ENCODE data around the gene TCP1.
"Not testable (repeated sequence)": the region's sequence is repeated elsewhere in the genome, so short reads cannot be mapped to it uniquely, and the experiment has no call there.

Gene TCP1

GRCh38 chr6:159789377-159790148 lies at the start of gene TCP1:
Gene TCP1 (minus strand): TSS chr6:159789602. CDS start chr6:159789468, 134 bp downstream.
- peak; percentile 99 for DNase-seq

DNA sequence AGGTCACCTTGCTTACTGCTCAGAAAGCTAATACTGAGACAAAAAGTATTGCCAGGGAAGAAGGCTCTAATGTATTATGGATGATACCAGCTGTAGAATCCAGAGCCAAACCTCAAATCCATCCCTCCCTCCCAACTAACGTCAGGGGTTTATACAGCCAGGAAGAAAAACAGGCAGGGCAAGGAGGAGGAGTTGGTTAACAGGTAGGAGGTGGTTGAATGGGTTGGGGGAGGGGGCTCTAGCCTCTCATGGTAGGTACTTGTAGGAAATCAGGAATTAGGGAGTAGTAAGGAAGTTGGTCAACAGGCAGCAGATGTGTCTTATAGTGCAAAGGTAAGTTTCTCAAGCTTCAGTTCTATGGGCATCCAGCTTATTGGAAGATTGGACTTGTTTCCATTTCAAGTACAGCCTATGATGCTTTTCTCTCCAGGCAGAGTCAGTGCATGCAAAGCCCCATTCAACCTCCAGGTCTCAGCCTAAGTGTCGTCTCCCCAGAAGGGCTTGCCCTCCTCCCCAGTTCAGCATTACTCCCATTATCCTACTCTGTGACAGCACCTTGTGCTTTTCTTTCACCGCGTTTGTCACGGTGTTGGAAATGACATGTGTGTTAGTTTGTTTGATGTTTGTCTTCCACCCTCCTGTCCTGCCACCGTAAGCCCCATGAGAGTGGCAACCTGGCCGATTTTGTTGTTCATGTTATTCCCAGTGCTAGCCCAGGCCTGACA lies 48.8 kb upstream of the TCP1 start:
- no peak for DNase-seq

DNA sequence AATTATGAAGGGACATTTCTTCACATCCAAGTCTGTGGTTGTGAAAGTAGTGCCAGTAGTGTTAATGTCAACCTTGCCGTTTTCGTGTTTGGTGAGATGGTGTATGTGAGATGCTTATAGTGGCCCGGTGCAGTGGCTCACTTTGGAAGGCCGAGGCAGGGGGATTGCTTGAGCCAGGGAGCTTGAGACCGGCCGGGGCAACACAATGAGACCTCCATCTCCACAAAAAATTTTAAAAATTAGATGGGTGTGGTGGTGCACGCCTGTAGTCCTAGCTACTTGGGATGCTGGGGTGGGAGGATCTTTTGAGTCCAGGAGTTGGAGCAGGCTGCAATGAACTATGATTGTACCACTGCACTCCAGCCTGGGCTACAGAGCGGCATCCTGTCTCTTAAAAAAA lies 48.1 kb upstream of the TCP1 start:
- DNase-seq, result no peak

DNA sequence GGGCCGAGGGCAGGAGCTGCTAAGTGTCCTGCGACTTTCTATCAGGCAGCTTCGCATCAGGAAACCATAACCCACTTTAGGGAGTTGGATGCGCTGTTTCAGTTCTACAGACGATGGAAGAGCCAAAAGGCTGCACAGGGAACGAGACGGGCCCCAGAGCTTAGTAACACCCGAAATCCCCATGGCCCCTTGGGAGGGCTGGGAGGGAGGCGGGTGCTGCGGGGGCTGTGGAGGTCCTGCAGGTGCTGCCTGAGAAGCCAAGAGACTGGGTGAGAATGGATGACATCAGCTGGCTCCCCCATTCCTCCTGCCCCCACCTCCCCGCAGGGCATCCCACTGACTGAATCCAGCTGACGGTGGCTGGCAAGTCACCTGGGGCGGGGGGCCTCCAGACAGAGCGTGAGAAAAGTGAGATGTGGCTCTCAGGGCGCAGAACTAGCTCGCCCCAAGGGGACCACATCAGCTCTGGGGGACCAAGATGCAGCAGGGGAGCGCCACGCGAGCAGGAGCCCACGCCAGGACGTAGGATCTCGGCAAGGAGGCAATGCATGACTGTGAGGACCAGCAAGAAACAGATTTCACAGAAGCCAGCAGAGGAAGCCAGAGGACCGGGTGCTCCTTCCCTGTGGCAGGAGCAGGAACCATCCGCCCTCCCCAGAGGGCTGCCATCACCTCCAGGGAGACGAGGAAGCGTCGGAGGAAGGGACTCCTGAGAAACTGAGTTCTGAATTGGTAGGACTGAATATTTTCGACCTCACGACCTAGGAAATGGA lies 47.5 kb upstream of the TCP1 start:
- no peak for DNase-seq

DNA sequence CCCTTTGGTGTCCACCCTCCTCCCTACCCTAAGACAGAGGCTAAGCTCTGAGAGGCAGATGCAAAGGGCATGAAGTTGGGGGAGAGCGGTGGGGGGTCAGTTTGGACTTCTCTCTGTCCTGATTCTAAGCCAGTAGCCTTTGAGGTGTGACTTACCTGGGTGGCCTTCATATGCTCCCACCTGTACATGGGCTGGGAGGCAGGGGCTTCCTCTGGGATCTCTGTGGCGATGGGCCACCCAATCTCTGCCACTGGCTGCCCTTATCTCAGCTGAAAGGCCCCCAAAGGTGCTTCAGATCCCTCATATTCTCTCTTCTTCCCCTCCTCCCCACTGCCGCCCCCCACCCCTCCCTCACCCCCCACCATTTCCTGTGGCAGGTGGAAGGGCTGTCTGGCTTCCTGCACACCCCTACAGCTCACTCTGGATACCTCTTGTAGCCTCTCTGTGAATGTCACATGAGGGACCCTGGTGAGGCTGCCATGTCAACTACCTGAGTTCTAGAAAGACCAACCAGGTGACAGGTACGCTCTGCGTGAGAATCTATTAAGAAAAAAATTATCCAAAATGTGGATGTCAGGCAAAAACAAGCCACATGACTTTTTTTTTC lies 44.7 kb upstream of the TCP1 start:
- DNase-seq, result no peak

GRCh38 chr6:159833556-159833955 lies 44.2 kb upstream of the TCP1 start:
- no peak for DNase-seq

DNA sequence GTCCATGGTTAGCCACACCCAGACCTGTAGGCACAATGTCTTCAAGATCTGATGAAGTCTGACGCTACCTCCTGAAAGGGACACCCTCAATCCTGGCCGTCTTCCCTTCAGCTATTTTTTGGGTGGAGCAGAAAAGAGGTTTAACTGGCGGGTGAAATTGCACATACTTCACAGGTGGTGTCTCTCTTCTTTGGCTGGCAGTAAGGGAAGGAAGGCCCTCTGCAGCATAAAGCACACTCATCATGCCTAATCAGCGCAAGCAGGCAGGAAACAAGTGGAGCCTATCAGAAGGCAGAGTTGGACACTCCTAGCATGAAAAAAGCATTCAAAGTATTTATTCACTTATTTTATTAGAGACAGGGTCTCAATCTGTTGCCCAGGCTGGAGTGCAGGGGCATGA lies 43.5 kb upstream of the TCP1 start:
- no peak for DNase-seq

DNA sequence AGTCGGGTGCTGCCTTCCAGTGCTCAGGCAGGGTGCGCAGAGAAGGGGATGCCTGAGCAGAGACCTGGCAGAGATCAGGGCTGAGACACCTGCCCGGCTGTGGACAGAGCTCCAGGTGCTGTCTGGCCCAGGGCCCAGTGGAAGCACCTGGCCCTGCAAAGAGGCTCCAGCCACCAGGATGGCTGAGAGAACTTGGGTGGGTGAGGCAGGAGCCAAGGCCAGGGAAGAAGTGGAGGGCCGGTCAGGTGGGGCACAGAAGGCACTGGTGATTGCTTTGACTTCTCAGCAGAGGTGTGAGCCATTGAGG lies 41.9 kb upstream of the TCP1 start:
- no peak for DNase-seq

DNA sequence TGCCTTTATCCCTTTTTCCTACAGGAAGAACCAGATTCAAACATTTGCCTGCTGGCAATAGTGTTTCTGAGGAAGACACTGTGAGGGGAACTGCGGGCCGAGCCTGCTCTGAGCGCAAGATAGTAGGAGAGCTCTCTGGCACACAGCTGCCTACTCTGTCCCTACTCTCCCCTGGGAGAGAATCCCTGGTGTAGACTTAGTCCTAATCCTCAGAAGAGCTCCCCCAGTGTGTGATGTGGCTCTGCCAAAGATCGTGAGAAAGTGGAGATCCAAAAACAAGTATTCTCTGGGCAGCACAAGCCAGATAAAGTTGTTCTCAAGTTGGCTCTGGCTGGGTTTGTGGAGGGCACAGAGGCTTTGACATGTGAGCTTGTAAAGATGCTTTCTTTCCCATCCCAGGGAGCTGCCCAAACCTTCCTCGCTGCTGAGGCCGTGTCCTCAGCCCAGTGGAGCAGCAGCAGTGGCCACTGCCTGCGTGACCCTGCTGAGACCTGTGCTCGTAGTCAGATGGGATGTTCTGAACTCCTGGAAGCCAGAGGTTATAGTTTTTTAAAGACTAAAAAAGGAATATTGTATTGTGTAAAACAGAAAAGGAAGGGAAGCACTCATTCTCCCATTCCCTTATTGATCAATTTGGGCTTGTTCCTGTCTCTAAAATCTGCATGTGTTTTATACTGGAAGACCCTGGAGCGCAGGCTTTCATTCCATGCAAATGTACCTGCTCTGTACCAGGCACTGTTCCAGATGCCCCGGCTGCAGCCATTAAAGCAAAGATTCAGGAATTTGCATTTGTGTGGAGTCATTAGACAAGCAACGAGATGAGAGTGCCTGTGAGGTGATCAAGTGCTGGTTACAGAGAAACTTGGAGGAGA lies 41.3 kb upstream of the TCP1 start:
- DNase-seq, result no peak

DNA sequence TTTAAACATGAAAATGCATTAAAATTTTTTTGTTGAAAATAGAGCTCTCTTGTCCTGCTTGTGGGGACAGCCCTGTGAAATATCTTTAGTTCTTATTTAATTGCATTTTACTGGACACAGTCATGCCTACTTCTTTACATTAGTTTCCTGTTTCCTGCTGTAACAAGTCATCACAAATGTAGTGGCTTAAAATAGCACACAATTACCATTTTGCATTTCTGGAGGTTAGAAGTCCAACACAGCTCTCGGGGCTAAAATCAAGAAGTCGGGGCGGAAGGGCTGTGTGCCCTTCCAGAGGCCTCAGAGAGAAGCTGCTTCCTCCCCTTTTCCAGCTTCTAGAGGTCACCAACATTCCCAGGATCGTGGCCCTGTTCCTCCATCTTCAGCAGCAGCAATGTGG lies 40.1 kb upstream of the TCP1 start:
- no peak for DNase-seq

DNA sequence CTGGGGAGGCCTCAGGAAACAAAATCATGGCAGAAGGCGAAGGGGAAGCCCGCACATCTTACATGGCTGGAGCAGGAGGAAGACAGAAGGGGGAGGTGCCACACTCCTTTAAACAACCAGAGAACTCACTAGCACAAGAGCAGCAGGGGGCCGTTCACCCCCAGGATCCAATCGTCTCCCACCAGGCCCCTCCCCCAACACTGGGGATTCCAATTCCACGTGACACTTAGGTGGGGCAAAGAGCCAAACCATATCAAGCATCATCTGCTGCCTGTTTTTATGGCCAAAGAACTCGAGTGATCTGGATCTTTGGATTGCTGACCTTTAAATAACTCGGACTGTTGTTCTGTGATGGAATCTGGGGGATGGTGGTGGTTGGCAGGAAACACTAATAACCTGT lies 38.7 kb upstream of the TCP1 start:
- DNase-seq, result no peak

DNA sequence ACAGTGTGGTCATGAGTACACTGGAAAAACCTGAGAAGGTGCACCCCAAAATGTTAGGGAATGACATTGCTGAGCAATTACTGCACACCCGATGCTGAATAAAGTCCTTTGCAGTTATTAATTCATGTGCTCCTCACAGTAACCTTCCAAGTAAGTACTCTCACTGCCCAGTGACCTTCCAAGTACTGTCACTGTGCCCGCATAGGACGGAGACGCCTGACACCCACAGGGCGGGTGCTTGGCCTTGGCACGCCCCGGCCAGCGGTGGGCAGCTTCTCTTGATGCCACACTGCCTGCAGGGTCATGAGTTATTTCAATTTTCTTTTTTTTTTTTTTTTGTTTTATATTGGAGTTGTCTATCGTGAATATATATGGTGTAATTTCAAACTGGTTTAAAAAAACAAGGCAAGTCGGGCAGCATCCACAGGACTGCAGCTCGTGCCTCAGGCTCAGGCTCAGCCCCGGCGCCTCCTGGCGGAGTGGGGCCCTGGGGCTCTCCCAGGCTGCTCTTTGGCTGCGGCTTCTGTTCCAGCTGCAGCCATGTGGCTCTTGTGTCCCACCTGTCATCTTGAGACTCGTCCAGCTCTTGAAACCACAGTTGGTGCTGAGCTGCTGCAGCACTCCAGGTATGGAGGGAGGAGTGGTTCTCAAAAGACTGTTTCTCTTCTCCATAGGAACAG lies 37.7 kb upstream of the TCP1 start:
- DNase-seq, result no peak

GRCh38 chr6:159826004-159826403 lies 36.6 kb upstream of the TCP1 start:
- no peak for DNase-seq

- DNase-seq, result not testable (repeated sequence)
These were observed 35.3 kb upstream of the TCP1 start for GRCh38 chr6:159824690-159825089.

DNA sequence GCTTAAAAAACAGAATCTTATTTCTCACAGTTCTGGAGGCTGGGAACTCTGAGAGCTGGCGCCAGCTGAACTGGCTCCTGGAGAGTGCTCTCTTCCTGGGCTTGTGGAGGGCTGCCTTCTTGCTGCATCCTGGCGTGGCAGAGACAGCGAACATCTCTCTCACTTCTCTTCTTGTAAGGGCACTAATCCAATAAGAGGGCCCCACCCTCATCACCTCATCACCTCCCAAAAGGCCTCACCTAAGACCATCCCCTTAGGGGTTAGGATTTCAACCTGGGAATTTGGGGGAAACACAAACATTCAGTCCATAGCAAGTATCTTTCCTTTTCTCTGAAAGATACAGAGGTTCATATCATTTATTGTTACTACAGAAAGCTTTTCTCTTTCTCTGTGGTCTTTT lies 34.6 kb upstream of the TCP1 start:
- no peak for DNase-seq

- no peak for DNase-seq
These were observed 32.3 kb upstream of the TCP1 start for GRCh38 chr6:159821726-159822125.

DNA sequence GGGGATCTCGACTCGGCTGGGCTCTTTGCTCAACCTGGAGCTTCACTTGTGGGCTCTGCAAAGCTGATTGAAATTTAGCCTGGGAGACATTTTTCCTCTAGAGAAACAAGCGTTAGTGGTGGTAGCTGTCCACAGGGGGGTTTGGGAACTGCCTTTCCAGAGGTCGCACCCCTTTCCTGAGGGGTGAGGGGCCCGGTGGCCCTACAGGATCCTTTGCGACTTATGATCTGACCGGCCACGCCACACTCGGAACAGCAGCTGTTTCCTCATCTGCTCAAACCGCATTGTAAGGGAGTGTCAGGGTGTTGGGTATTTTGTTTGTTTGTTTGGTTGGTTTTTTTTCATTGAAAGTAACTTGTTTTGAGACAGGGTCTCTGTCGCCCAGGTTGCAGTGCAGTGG lies 31.7 kb upstream of the TCP1 start:
- DNase-seq, result no peak

- no peak for DNase-seq
These were observed 30.7 kb upstream of the TCP1 start for GRCh38 chr6:159819932-159820640.

DNA sequence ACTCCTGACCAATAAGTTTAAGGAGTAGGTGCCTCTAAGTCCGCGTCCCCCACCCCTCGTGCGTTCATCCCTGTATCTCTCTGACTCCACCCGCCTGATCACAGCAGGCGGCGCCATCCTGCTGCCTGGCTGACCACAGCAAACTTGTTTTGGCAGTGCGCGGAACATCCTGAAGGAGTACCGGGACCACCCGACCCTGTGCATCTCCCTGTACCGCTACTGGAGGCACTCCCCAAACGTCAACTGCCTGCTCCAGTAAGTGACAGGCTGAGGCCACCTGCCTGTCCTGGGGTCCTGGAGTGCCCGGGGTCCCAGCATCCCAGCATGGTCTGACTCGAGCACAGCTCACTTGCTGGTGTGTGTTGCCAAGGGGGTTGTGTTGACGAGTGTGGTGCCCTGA lies 29.7 kb upstream of the TCP1 start:
- no peak for DNase-seq

DNA sequence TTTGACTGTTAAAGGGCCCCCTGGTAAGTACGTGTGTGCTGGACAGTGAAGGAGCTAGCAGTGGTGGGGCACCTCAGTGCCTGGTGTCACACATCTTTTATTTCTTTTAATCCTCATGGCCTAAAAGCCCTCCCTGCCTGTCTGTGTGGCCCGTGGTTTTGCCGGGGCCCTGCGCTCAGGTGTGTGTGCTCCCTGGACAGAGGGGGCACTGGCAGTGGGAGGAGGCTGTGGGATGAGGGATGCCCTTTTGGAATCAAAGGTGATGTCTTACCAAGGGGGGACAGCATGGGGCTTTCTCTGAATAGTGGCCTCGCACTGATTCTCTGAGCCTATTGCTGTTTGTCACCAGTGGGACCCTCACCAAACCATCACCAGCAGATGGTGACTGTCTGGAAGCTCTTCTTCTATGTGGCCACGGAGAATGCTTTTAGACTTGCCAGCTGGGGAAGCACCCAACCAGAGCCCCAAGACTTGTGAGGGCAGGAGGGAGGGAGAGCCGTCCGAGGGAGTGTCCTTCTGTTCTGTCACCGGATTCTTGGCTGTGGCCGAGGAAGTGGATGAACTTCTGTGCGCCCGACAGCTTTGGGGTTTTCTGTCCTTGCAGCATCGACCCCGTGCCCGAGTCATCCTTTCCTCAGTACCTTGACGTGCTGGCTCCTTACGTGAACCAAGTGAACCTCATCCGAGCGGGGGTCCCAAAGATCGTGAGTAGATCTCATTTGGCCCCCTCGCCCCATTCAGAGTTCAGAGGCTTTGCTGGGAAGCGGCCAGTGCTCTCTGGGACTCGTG lies 28.7 kb upstream of the TCP1 start:
- no peak for DNase-seq
